H9 (cell line): ENCODE results near the gene ZNF485. TPM values are rescaled to one million over a fixed set of nuclear protein-coding genes. Genes with fewer than 3 reads are reported as not detected.

Experiments
- DNase-seq: peaks from one replicate; pipeline ENCODE4 v3.0.0-alpha.2; 2017
- H2AFZ ChIP-seq: one replicate; pipeline ENCODE4 v1.6.1; 2013; ENCODE audit warnings: mild to moderate bottlenecking, low read length, control low read depth, moderate library complexity
- H2AK5ac ChIP-seq: 2 replicates; pipeline ENCODE4 v1.6.1; 2013; ENCODE audit warnings: low read length, control low read depth, mixed read lengths; ENCODE audit not compliant: insufficient read length
- H2BK120ac ChIP-seq: one replicate; pipeline ENCODE4 v1.6.1; 2013; ENCODE audit warnings: low read depth, mild to moderate bottlenecking, low read length, control low read depth, inconsistent platforms; ENCODE audit not compliant: poor library complexity, severe bottlenecking
- H2BK12ac ChIP-seq: 2 replicates; pipeline ENCODE4 v1.6.1; 2013; ENCODE audit warnings: low read length, control low read depth, mixed read lengths, low read depth; ENCODE audit not compliant: insufficient read length
- H2BK15ac ChIP-seq: 2 replicates; pipeline ENCODE4 v1.6.1; 2013; ENCODE audit warnings: low read depth, low read length, control low read depth
- H2BK20ac ChIP-seq: one replicate; pipeline ENCODE4 v1.6.1; 2013; ENCODE audit warnings: low read depth, mild to moderate bottlenecking, low read length, control low read depth, inconsistent platforms; ENCODE audit not compliant: poor library complexity, severe bottlenecking
- H2BK5ac ChIP-seq: 2 replicates; pipeline ENCODE4 v1.6.1; 2013; ENCODE audit warnings: low read length, control low read depth, mixed read lengths; ENCODE audit not compliant: insufficient read length
- H3K14ac ChIP-seq: 2 replicates; pipeline ENCODE4 v1.6.1; 2013; ENCODE audit warnings: low read length, control low read depth; ENCODE audit not compliant: insufficient read depth
- H3K18ac ChIP-seq: 2 replicates; pipeline ENCODE4 v1.6.1; 2013; ENCODE audit warnings: low read depth, mild to moderate bottlenecking, mixed read lengths, low read length, control low read depth; ENCODE audit not compliant: insufficient read length
- H3K23ac ChIP-seq: 2 replicates; pipeline ENCODE4 v1.6.1; 2013; ENCODE audit warnings: low read length, control low read depth, mixed read lengths, low read depth; ENCODE audit not compliant: insufficient read length
- H3K23me2 ChIP-seq: 2 replicates; pipeline ENCODE4 v1.6.1; 2013; ENCODE audit warnings: low read depth, mild to moderate bottlenecking, mixed read lengths, low read length, control low read depth; ENCODE audit not compliant: insufficient read length, poor library complexity, severe bottlenecking
- H3K27ac ChIP-seq: 2 replicates; pipeline ENCODE4 v1.5.1; 2013; ENCODE audit warnings: low read length, control low read depth, mixed read lengths, low read depth; ENCODE audit not compliant: insufficient read length
- H3K27me3 ChIP-seq: 2 replicates; pipeline ENCODE4 v1.6.1; 2013; ENCODE audit warnings: low read length, control low read depth, inconsistent platforms; ENCODE audit not compliant: insufficient read depth
- H3K4ac ChIP-seq: 2 replicates; pipeline ENCODE4 v1.6.1; 2013; ENCODE audit warnings: low read depth, mild to moderate bottlenecking, control low read depth, inconsistent platforms, low read length, moderate library complexity
- H3K4me1 ChIP-seq: 2 replicates; pipeline ENCODE4 v1.6.1; 2013; ENCODE audit warnings: low read length, control low read depth, inconsistent platforms; ENCODE audit not compliant: insufficient read depth
- H3K4me2 ChIP-seq: 2 replicates; pipeline ENCODE4 v1.6.1; 2013; ENCODE audit warnings: low read length, control low read depth, mixed read lengths; ENCODE audit not compliant: insufficient read length, insufficient read depth
- H3K56ac ChIP-seq: 2 replicates; pipeline ENCODE4 v1.6.1; 2013; ENCODE audit warnings: low read depth, mild to moderate bottlenecking, mixed read lengths, low read length, control low read depth; ENCODE audit not compliant: insufficient read length
- H3K79me1 ChIP-seq: 2 replicates; pipeline ENCODE4 v1.6.1; 2013; ENCODE audit warnings: low read depth, mild to moderate bottlenecking, moderate library complexity, low read length, control low read depth, inconsistent platforms; ENCODE audit not compliant: insufficient read depth, poor library complexity, severe bottlenecking
- H3K79me2 ChIP-seq: 2 replicates; pipeline ENCODE4 v1.6.1; 2013; ENCODE audit warnings: low read length, control low read depth, inconsistent platforms; ENCODE audit not compliant: insufficient read depth
- H3K9ac ChIP-seq: 2 replicates; pipeline ENCODE4 v1.6.1; 2013; ENCODE audit warnings: low read length, control low read depth, mixed read lengths; ENCODE audit not compliant: insufficient read length; ENCODE audit errors: extremely low read depth
- H3K9me3 ChIP-seq: one replicate; pipeline ENCODE4 v1.6.1; 2013; ENCODE audit warnings: low read depth, low read length, inconsistent platforms; ENCODE audit not compliant: control insufficient read depth
- H3T11ph ChIP-seq: one replicate; pipeline ENCODE4 v1.6.1; 2013; ENCODE audit warnings: mild to moderate bottlenecking, low read length, control low read depth, inconsistent platforms
- H4K20me1 ChIP-seq: one replicate; pipeline ENCODE4 v1.6.1; 2013; ENCODE audit not compliant: control insufficient read depth, insufficient read length, insufficient read depth
- H4K5ac ChIP-seq: 2 replicates; pipeline ENCODE4 v1.6.1; 2013; ENCODE audit warnings: low read depth, mild to moderate bottlenecking, mixed read lengths, low read length, control low read depth; ENCODE audit not compliant: insufficient read length
- H4K8ac ChIP-seq: replicated peaks from 2 replicates; pipeline ENCODE4 v1.6.1; 2013; ENCODE audit warnings: low read length, control low read depth, mixed read lengths, low read depth; ENCODE audit not compliant: insufficient read length
- H4K91ac ChIP-seq: 2 replicates; pipeline ENCODE4 v1.6.1; 2013; ENCODE audit warnings: low read depth, mild to moderate bottlenecking, moderate library complexity, mixed read lengths, low read length, control low read depth; ENCODE audit not compliant: insufficient read length
- H3K27ac Mint-ChIP-seq, 3 experiments: 2 replicates in 2 of 3; 3 replicates in 1 of 3; pipeline ENCODE4 v1.8.0; 2020 to 2021; ENCODE audit warnings: mixed read lengths in 3 of 3, mild to moderate bottlenecking in 1 of 3, moderate library complexity in 1 of 3
- H3K27me3 Mint-ChIP-seq: 2 replicates; pipeline ENCODE4 v1.8.0; 2021; ENCODE audit warnings: low read depth, mild to moderate bottlenecking, moderate library complexity, mixed read lengths
- H3K36me3 Mint-ChIP-seq, 3 experiments: 2 replicates in 2 of 3; 3 replicates in 1 of 3; pipeline ENCODE4 v1.8.0; 2020 to 2021; ENCODE audit warnings: low read depth in 3 of 3, mixed read lengths in 3 of 3; ENCODE audit not compliant: insufficient read depth in 1 of 3
- H3K4me1 Mint-ChIP-seq, 2 experiments: 2 replicates each; pipeline ENCODE4 v1.8.0; 2020; ENCODE audit warnings: mixed read lengths in 2 of 2
- H3K4me3 Mint-ChIP-seq, 2 experiments: 2 replicates in 1 of 2; 3 replicates in 1 of 2; pipeline ENCODE4 v1.8.0; 2020 to 2021; ENCODE audit warnings: mild to moderate bottlenecking in 2 of 2, mixed read lengths in 2 of 2, moderate library complexity in 1 of 2
- H3K9me3 Mint-ChIP-seq, 2 experiments: 2 replicates in 1 of 2; 3 replicates in 1 of 2; pipeline ENCODE4 v1.8.0; 2020; ENCODE audit warnings: mild to moderate bottlenecking in 2 of 2, mixed read lengths in 2 of 2, moderate library complexity in 1 of 2
- CTCF ChIP-seq: fragments of 200-600 bp; sonication (generic); conservative IDR thresholded peaks from 3 replicates; pipeline ENCODE4 v1.8.0; 2021; ENCODE audit warnings: antibody characterized with exemption, mild to moderate bottlenecking
- WGBS: extraction: QIAGEN DNeasy Blood & Tissue Kit; methylation state at CpG from one replicate; pipeline ENCODE4 v1.1.7; 2013; ENCODE audit warnings: missing lambda C conversion rate, low lambda C conversion rate, mixed read lengths; ENCODE audit not compliant: insufficient read length; ENCODE audit errors: extremely low coverage; 5-methylcytosine and 5-hydroxymethylcytosine counted together
- total RNA-seq: library from RNA; stranded (reverse); gene quantifications from 2 replicates; pipeline ENCODE4 v1.2.1, GENCODE V29; 2021

Gene ZNF485
- total RNA-seq, 1 experiment from 2014 or later: 8.9 TPM

GRCh38 chr10:43653746-43654145 lies 47.5 kb downstream of the ZNF485 start:
- H3K18ac ChIP-seq: no peak overlapping the region
- no peak overlapping the region for H4K8ac ChIP-seq
- Mint-ChIP-seq H3K27me3 (peaks cover 35% of the 10 kb centered on the region), H3K36me3 (peaks cover 0 to 2% (median 0%) of the 10 kb centered on the region in 3 experiments; a peak in 1 of 7 replicates), H3K4me1 (peaks cover 13 to 18% of the 10 kb centered on the region in 2 experiments), H3K4me3 (no peak overlapping the region), H3K27ac (peak overlapping the region in 1 of 3 experiments; percentile 65; a peak in 1 of 7 replicates), H3K9me3 (peaks cover 4 to 6% of the 10 kb centered on the region in 2 experiments; a peak in 2 of 5 replicates)
- H2AK5ac ChIP-seq: no peak overlapping the region
- H2BK15ac ChIP-seq: no peak overlapping the region
- H3K9me3 ChIP-seq: no peaks in the 10 kb centered on the region
- no peak overlapping the region for H3K4ac ChIP-seq
- H3K14ac ChIP-seq: no peak overlapping the region
- H3K79me2 ChIP-seq: no peaks in the 10 kb centered on the region
- H3K23me2 ChIP-seq: peaks cover 3% of the 10 kb centered on the region
- H3K56ac ChIP-seq: no peak overlapping the region
- H3K4me1 ChIP-seq: no peaks in the 10 kb centered on the region
- no peak overlapping the region for H3T11ph ChIP-seq
- no peak overlapping the region for H2BK120ac ChIP-seq
- H3K79me1 ChIP-seq: no peaks in the 10 kb centered on the region
- H4K91ac ChIP-seq: no peak overlapping the region
- H3K27ac ChIP-seq: no peak overlapping the region
- H2BK20ac ChIP-seq: no peak overlapping the region
- no peak for TF ChIP-seq CTCF
- H4K5ac ChIP-seq: no peak overlapping the region
- DNase-seq: no peak
- no peak overlapping the region for H3K4me2 ChIP-seq
- no peak overlapping the region for H2BK5ac ChIP-seq
- no CpG with 5 or more reads among the region's 2 CpGs for WGBS
- no peak overlapping the region for H2BK12ac ChIP-seq
- H4K20me1 ChIP-seq: no peaks in the 10 kb centered on the region
- H3K27me3 ChIP-seq: peaks cover 4% of the 10 kb centered on the region; the same call in 1 of the 2 replicates
- H3K23ac ChIP-seq: no peak overlapping the region
- no peak overlapping the region for H2AFZ ChIP-seq
- no peak overlapping the region for H3K9ac ChIP-seq
